Measurements from ENCODE around the gene UBA1. TPM values are rescaled to one million over a fixed set of nuclear protein-coding genes. Genes with fewer than 3 reads are reported as not detected.

UBA1 gene
- total RNA-seq, 1 experiment from 2014 or later, result 247 TPM

- DNase-seq (ENCODE audit: low read depth), result peak; percentile 65
Observed at GRCh38 chrX:47187106-47187677, 6.4 kb upstream of the UBA1 start.

- DNase-seq (ENCODE audit: low read depth), result no peak
Observed at GRCh38 chrX:47189906-47190305, 3.7 kb upstream of the UBA1 start.

- peak; percentile 91 for DNase-seq (ENCODE audit: low read depth)
Observed at GRCh38 chrX:47190445-47191269, 3.0 kb upstream of the UBA1 start.

GRCh38 chrX:47191331-47191730 lies 2.3 kb upstream of the UBA1 start:
- DNase-seq (ENCODE audit: low read depth), result peak; percentile 35

- no peak for DNase-seq (ENCODE audit: low read depth)
Observed at GRCh38 chrX:47191806-47192401, 1.7 kb upstream of the UBA1 start.

GRCh38 chrX:47194194-47194787 lies 662 bp downstream of the UBA1 start:
- no peak for DNase-seq (ENCODE audit: low read depth)

- no peak for DNase-seq (ENCODE audit: low read depth)
Observed at GRCh38 chrX:47196098-47196497, 2.5 kb downstream of the UBA1 start.

- no peak for DNase-seq (ENCODE audit: low read depth)
Observed at GRCh38 chrX:47197526-47197925, 3.9 kb downstream of the UBA1 start.

- DNase-seq (ENCODE audit: low read depth), result no peak
Observed at GRCh38 chrX:47198026-47198686, 4.5 kb downstream of the UBA1 start.

GRCh38 chrX:47198687-47199080 lies 5.1 kb downstream of the UBA1 start:
- DNase-seq (ENCODE audit: low read depth), result no peak

- no peak for DNase-seq (ENCODE audit: low read depth)
Observed at GRCh38 chrX:47199286-47199685, 5.7 kb downstream of the UBA1 start.

- DNase-seq (ENCODE audit: low read depth), result no peak
Observed at GRCh38 chrX:47200385-47201150, 6.9 kb downstream of the UBA1 start.

- DNase-seq (ENCODE audit: low read depth), result no peak
Observed at GRCh38 chrX:47201345-47201944, 7.8 kb downstream of the UBA1 start.

- DNase-seq (ENCODE audit: low read depth), result no peak
Observed at GRCh38 chrX:47202316-47202715, 8.7 kb downstream of the UBA1 start.

GRCh38 chrX:47202877-47203276 lies 9.2 kb downstream of the UBA1 start:
- DNase-seq (ENCODE audit: low read depth), result no peak

- DNase-seq (ENCODE audit: low read depth), result no peak
Observed at GRCh38 chrX:47204970-47205369, 11.3 kb downstream of the UBA1 start.

GRCh38 chrX:47206316-47206715 lies 12.7 kb downstream of the UBA1 start:
- DNase-seq (ENCODE audit: low read depth), result peak; percentile 69

- no peak for DNase-seq (ENCODE audit: low read depth)
Observed at GRCh38 chrX:47208108-47208507, 14.5 kb downstream of the UBA1 start.

GRCh38 chrX:47209508-47210238 lies 16.0 kb downstream of the UBA1 start:
- no peak for DNase-seq (ENCODE audit: low read depth)

All from M059J (cell line).